ENCODE results near the gene RAB22A. TPM values are rescaled to one million over a fixed set of nuclear protein-coding genes. Genes with fewer than 3 reads are reported as not detected.

Gene RAB22A
- total and polyA plus RNA-seq, 9 of the 15 experiments (the other 6 are each of a cell fraction or from before 2014, with no cell fraction given), result 1.1 to 8.0 (median 6.7) TPM

GRCh38 chr20:58308680-58309527 lies 611 bp upstream of the RAB22A start:
- H3K4me1 ChIP-seq (replicated peaks in 1 of 2; ENCODE audit: control insufficient read depth in 2 of 2, insufficient read depth in 2 of 2, low read length in 2 of 2), result peaks cover 3 to 12% of the 10 kb centered on the region in 2 experiments; a peak in 2 of 5 replicates
- intact Hi-C loops (cut with micrococcal nuclease) (loop anchor here (2.0 to 5.0 kb wide), 3 partner anchors 56 to 72 kb away; no protein-coding TSS in a partner anchor), in situ Hi-C loops (cut with MboI) (no loop called here)
- ChIA-PET POLR2A (interaction anchor here (0.7 to 2.4 kb wide), 4 partner anchors 12 to 57 kb away, joined by 3 to 9 read pairs (median 3); no protein-coding TSS in a partner anchor), CTCF (ENCODE audit: low intra/inter-chr PET ratio) (no interaction called here)
- H4K20me1 ChIP-seq (replicated peaks; ENCODE audit: control insufficient read depth, insufficient read depth, low read length), result no peaks in the 10 kb centered on the region; the same call in 1 of the 2 replicates
- H3K79me2 ChIP-seq (ENCODE audit: control insufficient read depth, insufficient read depth, low read length), result peaks cover 30% of the 10 kb centered on the region
- WGBS (ENCODE audit: insufficient coverage, low coverage, missing lambda C conversion rate), result 2% methylated on average over 14 of the region's 41 CpGs
- FAIRE-seq, result no peak
- H3K36me3 ChIP-seq (ENCODE audit: control insufficient read depth, insufficient read depth, low read length), result peaks cover 27% of the 10 kb centered on the region; the same call in 2 of the 3 replicates
- H3K27ac ChIP-seq (ENCODE audit: extremely low read depth, low read depth, low read length), result peak overlapping the region; percentile 57
- no peaks in the 10 kb centered on the region for H3K9me3 ChIP-seq (replicated peaks; ENCODE audit: control insufficient read depth, insufficient read depth, low read depth, low read length)
- peak overlapping the region; percentile 91 for H2AFZ ChIP-seq (ENCODE audit: low read depth, low read length)
- peak overlapping the region; percentile 86 for H3K4me2 ChIP-seq (ENCODE audit: insufficient read depth, low read length)
- H3K9ac ChIP-seq (ENCODE audit: insufficient read depth in 1 of 2, low read depth in 2 of 2, low read length in 2 of 2), result peak overlapping the region; percentile 74 to 88; a peak in 3 of 4 replicates
- DNase-seq (ENCODE audit: extremely low read depth in 1 of 4, low spot score in 3 of 4), result peak; percentile 49 to 84 (median 83)
- peak overlapping the region; percentile 99 for H3K4me3 ChIP-seq
- ATAC-seq, result peak; percentile 93
- no TSS peak for BruUV-seq (replicated peaks)
- no peaks in the 10 kb centered on the region for H3K27me3 ChIP-seq (ENCODE audit: control insufficient read depth in 2 of 2, insufficient read depth in 2 of 2, low read length in 2 of 2)
- peaks cover 3% of the 10 kb centered on the region for H3K9me1 ChIP-seq (ENCODE audit: control insufficient read depth, insufficient read depth, low read length)
- TF ChIP-seq POLR2G (IDR thresholded peaks at IDR 0.05; ENCODE audit: low read depth, low read length), result peak; percentile 78
- no peak for TF ChIP-seq FOXK2 (conservative IDR thresholded peaks at IDR 0.05 in 1 of 2, IDR thresholded peaks at IDR 0.05 in 1 of 2; ENCODE audit: low read depth in 2 of 2)
- TF ChIP-seq TAF7 (tag; IDR thresholded peaks at IDR 0.05), result peak; percentile 72
- TF ChIP-seq CBX3 (IDR thresholded peaks at IDR 0.05; ENCODE audit: borderline replicate concordance in 1 of 2, low read length in 2 of 2), result no peak
- TF ChIP-seq MAZ (CRISPR knock-in tag; conservative IDR thresholded peaks at IDR 0.05 in 1 of 2, IDR thresholded peaks at IDR 0.05 in 1 of 2), result 0 out of 4 replicates have a peak, but pooled peaks of 1 of the 2 experiments have one; percentile 19
- no peak for TF ChIP-seq ESRRA (IDR thresholded peaks at IDR 0.05; ENCODE audit: borderline replicate concordance, low read depth)
- TF ChIP-seq KLF13 (tag; IDR thresholded peaks at IDR 0.05; ENCODE audit: borderline replicate concordance, low read depth), result no peak
- peak; percentile 73 for TF ChIP-seq POLR2A (conservative IDR thresholded peaks at IDR 0.05)
- peak; percentile 73 for TF ChIP-seq RBFOX2 (IDR thresholded peaks at IDR 0.05; ENCODE audit: low read depth, low read length)
- TF ChIP-seq SP1 (CRISPR knock-in tag; IDR thresholded peaks at IDR 0.05), result peak; percentile 34; the same call in 1 of the 2 replicates
- no peak for TF ChIP-seq ZNF707 (CRISPR knock-in tag; conservative IDR thresholded peaks at IDR 0.05)
- no peak for TF ChIP-seq MTF1 (CRISPR knock-in tag; IDR thresholded peaks at IDR 0.05; ENCODE audit: borderline replicate concordance)
- TF ChIP-seq, protein P1, sequence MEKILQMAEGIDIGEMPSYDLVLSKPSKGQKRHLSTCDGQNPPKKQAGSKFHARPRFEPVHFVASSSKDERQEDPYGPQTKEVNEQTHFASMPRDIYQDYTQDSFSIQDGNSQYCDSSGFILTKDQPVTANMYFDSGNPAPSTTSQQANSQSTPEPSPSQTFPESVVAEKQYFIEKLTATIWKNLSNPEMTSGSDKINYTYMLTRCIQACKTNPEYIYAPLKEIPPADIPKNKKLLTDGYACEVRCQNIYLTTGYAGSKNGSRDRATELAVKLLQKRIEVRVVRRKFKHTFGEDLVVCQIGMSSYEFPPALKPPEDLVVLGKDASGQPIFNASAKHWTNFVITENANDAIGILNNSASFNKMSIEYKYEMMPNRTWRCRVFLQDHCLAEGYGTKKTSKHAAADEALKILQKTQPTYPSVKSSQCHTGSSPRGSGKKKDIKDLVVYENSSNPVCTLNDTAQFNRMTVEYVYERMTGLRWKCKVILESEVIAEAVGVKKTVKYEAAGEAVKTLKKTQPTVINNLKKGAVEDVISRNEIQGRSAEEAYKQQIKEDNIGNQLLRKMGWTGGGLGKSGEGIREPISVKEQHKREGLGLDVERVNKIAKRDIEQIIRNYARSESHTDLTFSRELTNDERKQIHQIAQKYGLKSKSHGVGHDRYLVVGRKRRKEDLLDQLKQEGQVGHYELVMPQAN (IDR thresholded peaks at IDR 0.05; ENCODE audit: borderline replicate concordance), result peak; percentile 42; the same call in 1 of the 2 replicates
- peak; percentile 41 for TF ChIP-seq KDM5B (IDR thresholded peaks at IDR 0.05; ENCODE audit: insufficient replicate concordance, low read depth, low read length)
- TF ChIP-seq HOXB6 (CRISPR knock-in tag; IDR thresholded peaks at IDR 0.05; ENCODE audit: borderline replicate concordance), result no peak
- peak; percentile 23 for TF ChIP-seq TAF9B (IDR thresholded peaks at IDR 0.05; ENCODE audit: partially characterized antibody)
- TF ChIP-seq PHF20 (IDR thresholded peaks at IDR 0.05; ENCODE audit: partially characterized antibody), result peak; percentile 32
- TF ChIP-seq RB1 (IDR thresholded peaks at IDR 0.05; ENCODE audit: low read depth), result peak; percentile 19; the same call in 1 of the 2 replicates
- TF ChIP-seq CSDE1 (IDR thresholded peaks at IDR 0.05), result no peak
- 0 out of 4 replicates have a peak, but pooled peaks of 1 of the 2 experiments have one; percentile 34 for TF ChIP-seq SIN3A (IDR thresholded peaks at IDR 0.05; ENCODE audit: borderline replicate concordance in 2 of 2, control insufficient read depth in 1 of 2, low read depth in 2 of 2, low read length in 2 of 2)
